Chondrocyte (in vitro differentiated cells): ENCODE results near the gene CPN2. TPM values are rescaled to one million over a fixed set of nuclear protein-coding genes. Genes with fewer than 3 reads are reported as not detected.
A peak's percentile ranks its signal among the peaks of the same experiment; 100 is the strongest.

Experiments
- DNase-seq: peaks from one replicate; pipeline ENCODE4 v3.0.0; 2021; ENCODE audit warnings: mixed read lengths, low spot score
- H3K27ac Mint-ChIP-seq: one replicate; pipeline ENCODE4 v1.8.0; 2021; ENCODE audit warnings: mild to moderate bottlenecking, moderate library complexity, mixed read lengths; ENCODE audit not compliant: unreplicated experiment
- H3K27me3 Mint-ChIP-seq: 2 replicates; pipeline ENCODE4 v1.8.0; 2021; ENCODE audit warnings: low read depth, mixed read lengths
- H3K36me3 Mint-ChIP-seq: 2 replicates; pipeline ENCODE4 v1.8.0; 2021; ENCODE audit warnings: low read depth, mixed read lengths
- H3K4me1 Mint-ChIP-seq: 2 replicates; pipeline ENCODE4 v1.8.0; 2021; ENCODE audit warnings: low read depth, mild to moderate bottlenecking, mixed read lengths
- H3K4me3 Mint-ChIP-seq: one replicate; pipeline ENCODE4 v1.8.0; 2021; ENCODE audit warnings: mild to moderate bottlenecking, moderate library complexity, mixed read lengths; ENCODE audit not compliant: unreplicated experiment
- H3K9me3 Mint-ChIP-seq: 2 replicates; pipeline ENCODE4 v1.8.0; 2021; ENCODE audit warnings: low read depth, mixed read lengths
- total RNA-seq: library from RNA; stranded (reverse); gene quantifications from 3 replicates; pipeline ENCODE4 v1.2.1, GENCODE V29; 2021
- TF ChIP-seq, protein P1 (sequence below): fragments of 200-600 bp; sonication (generic); IDR thresholded peaks from 2 replicates; pipeline ENCODE4 v1.5.0; 2021; ENCODE audit warnings: antibody characterized with exemption, mild to moderate bottlenecking, moderate library complexity

Gene CPN2
- total RNA-seq, 1 donor from 2014 or later: not detected

DNA sequence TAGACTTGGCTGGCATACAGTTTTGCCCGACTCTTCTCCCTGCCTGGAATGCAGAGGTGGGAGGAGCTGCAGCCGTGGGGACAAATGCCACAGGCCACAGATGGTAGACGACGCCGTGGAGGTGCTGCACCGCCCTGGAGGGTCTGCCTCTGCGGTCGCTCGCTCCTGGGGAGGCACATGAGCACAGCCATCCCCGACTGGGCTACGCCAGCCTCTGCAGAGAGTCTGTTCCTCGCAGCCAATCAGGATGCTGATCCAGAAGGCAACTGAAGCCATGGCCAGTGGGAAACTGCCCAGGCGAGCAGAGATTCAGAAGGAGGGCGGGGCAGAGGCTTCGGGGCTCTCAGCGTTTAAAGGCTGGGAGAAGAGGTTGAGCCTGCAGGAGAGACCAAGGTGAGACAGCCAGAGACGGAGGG is 30.3 kb upstream of the CPN2 start:
- peaks cover 3% of the 10 kb centered on the region for H3K4me1 Mint-ChIP-seq
- H3K27me3 Mint-ChIP-seq: peaks cover 32% of the 10 kb centered on the region
- H3K36me3 Mint-ChIP-seq: no peaks in the 10 kb centered on the region
- no peak for DNase-seq
- TF ChIP-seq, protein P1, sequence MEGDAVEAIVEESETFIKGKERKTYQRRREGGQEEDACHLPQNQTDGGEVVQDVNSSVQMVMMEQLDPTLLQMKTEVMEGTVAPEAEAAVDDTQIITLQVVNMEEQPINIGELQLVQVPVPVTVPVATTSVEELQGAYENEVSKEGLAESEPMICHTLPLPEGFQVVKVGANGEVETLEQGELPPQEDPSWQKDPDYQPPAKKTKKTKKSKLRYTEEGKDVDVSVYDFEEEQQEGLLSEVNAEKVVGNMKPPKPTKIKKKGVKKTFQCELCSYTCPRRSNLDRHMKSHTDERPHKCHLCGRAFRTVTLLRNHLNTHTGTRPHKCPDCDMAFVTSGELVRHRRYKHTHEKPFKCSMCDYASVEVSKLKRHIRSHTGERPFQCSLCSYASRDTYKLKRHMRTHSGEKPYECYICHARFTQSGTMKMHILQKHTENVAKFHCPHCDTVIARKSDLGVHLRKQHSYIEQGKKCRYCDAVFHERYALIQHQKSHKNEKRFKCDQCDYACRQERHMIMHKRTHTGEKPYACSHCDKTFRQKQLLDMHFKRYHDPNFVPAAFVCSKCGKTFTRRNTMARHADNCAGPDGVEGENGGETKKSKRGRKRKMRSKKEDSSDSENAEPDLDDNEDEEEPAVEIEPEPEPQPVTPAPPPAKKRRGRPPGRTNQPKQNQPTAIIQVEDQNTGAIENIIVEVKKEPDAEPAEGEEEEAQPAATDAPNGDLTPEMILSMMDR: no peak
- H3K4me3 Mint-ChIP-seq: no peak overlapping the region
- H3K27ac Mint-ChIP-seq: no peak overlapping the region
- H3K9me3 Mint-ChIP-seq: no peaks in the 10 kb centered on the region

DNA sequence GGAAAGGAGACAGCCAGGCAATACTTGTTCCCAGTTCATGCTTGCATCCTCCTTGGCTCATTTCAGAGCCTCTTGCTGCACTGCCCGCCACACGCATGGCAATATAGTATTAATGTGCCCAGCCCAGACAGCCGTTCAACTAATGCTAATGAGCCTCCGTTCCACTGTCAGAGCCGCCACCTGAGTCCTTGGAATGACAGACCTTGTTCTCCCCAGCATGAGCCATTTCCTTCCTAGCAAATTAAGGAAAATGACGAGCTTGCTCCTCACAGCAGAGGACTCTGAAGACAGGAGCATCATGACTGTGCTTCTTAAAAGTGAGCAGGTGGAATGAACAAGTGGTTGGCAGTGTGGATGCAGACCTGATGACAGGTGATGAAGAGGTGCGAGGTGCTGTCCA is 29.2 kb upstream of the CPN2 start:
- Mint-ChIP-seq H3K9me3 (no peaks in the 10 kb centered on the region), H3K36me3 (no peaks in the 10 kb centered on the region), H3K4me1 (peaks cover 3% of the 10 kb centered on the region), H3K27ac (no peak overlapping the region), H3K27me3 (peaks cover 36% of the 10 kb centered on the region), H3K4me3 (no peak overlapping the region)
- DNase-seq: no peak
- TF ChIP-seq, protein P1: no peak

DNA sequence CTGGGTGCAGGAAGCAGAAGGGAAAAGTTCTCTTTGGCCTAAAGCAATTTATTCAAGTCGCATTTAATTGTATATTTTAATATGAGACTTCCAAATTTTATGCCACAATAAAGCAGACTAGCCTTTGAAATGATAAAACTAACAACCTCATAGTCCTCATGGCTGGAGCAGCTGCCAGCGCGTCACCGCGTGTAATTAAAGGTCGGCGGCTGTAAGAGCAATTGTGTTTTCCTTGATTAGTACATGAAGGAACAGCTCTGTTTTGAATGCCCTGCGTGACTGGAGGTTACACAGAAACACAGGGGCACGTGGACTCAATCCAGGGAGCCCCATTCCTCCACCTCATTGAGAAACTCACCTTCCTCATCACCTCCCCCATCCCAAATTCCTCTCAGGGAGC is 28.5 kb upstream of the CPN2 start:
- H3K36me3 Mint-ChIP-seq: no peaks in the 10 kb centered on the region
- H3K27ac Mint-ChIP-seq: no peak overlapping the region
- H3K4me3 Mint-ChIP-seq: no peak overlapping the region
- H3K9me3 Mint-ChIP-seq: no peaks in the 10 kb centered on the region
- peaks cover 40% of the 10 kb centered on the region for H3K27me3 Mint-ChIP-seq
- TF ChIP-seq, protein P1: no peak
- no peak for DNase-seq
- H3K4me1 Mint-ChIP-seq: peaks cover 3% of the 10 kb centered on the region

DNA sequence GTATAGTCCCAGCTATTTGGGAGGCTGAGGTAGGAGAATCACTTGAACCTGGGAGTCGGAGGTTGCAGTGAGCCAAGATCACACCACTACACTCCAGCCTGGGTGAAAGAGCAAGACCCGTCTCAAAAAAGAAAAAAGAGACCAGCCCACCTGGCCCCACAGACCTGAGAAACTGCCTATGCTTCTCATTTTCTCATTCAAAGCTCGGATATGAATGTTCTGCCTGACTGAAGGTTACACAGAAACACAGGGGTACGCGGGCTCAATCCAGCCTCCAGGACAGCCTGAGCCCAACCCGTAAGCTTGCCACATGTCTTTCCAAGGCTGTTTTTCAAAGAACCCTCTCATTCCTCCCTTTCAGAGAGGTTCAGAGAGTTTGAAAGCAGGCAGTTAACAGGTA is 28.1 kb upstream of the CPN2 start:
- H3K36me3 Mint-ChIP-seq: no peaks in the 10 kb centered on the region
- H3K27ac Mint-ChIP-seq: no peak overlapping the region
- TF ChIP-seq, protein P1: no peak
- H3K4me3 Mint-ChIP-seq: no peak overlapping the region
- peaks cover 3% of the 10 kb centered on the region for H3K4me1 Mint-ChIP-seq
- H3K9me3 Mint-ChIP-seq: no peaks in the 10 kb centered on the region
- DNase-seq: no peak
- H3K27me3 Mint-ChIP-seq: peaks cover 38% of the 10 kb centered on the region

DNA sequence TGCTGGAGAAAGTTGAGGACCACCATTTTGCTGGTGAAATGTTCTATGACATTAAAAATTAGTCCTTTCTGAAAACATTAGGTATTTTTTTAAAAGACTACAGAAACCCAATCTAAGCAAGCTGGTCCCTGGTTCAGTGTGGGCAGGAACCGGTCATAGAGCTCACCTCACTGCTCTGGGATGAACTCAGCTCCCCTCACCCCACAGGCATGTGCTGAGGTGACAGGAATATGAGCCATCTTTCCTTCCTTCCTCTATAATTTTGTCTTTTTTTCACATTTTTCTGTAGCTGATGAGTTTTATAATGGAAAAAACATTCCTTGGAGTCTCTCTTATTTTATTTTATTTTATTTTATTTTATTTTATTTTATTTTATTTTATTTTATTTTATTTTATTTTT is 26.6 kb upstream of the CPN2 start:
- peak; percentile 4 for DNase-seq
- peaks cover 3% of the 10 kb centered on the region for H3K4me1 Mint-ChIP-seq
- no peaks in the 10 kb centered on the region for H3K36me3 Mint-ChIP-seq
- no peaks in the 10 kb centered on the region for H3K9me3 Mint-ChIP-seq
- no peak overlapping the region for H3K4me3 Mint-ChIP-seq
- no peak overlapping the region for H3K27ac Mint-ChIP-seq
- TF ChIP-seq, protein P1: no peak
- H3K27me3 Mint-ChIP-seq: peaks cover 32% of the 10 kb centered on the region
